Ascending aorta (tissue), 2 donors: ENCODE measurements around the gene FHIP1A. TPM values are rescaled to one million over a fixed set of nuclear protein-coding genes. Genes with fewer than 3 reads are reported as not detected.

Experiments used
- DNase-seq, 2 donors: peaks; one replicate each; pipeline ENCODE4 v3.0.0-alpha.2; 2019; ENCODE audit warnings: low spot score in 2 of 2
- H3K27ac ChIP-seq, 2 donors: fragments of 200-600 bp; sonication (generic); one replicate each; pipeline ENCODE4 v1.5.1; 2016 to 2017; ENCODE audit warnings: mild to moderate bottlenecking in 1 of 2
- H3K27me3 ChIP-seq: fragments of 200-600 bp; sonication (generic); one replicate; pipeline ENCODE4 v1.5.1; 2017
- H3K36me3 ChIP-seq, 2 donors: fragments of 200-600 bp; sonication (generic); one replicate each; pipeline ENCODE4 v1.5.1; 2016
- H3K4me1 ChIP-seq, 2 donors: fragments of 200-600 bp; sonication (generic); one replicate each; pipeline ENCODE4 v1.5.1; 2016 to 2017; ENCODE audit warnings: mild to moderate bottlenecking in 1 of 2
- H3K4me3 ChIP-seq, 2 donors: fragments of 200-600 bp; sonication (generic); one replicate each; pipeline ENCODE4 v1.5.1; 2016 to 2017; ENCODE audit warnings: mild to moderate bottlenecking in 1 of 2
- H3K9me3 ChIP-seq, 2 donors: fragments of 200-600 bp; sonication (generic); one replicate each; pipeline ENCODE4 v1.5.1; 2016
- CTCF ChIP-seq, 3 experiments: fragments of 200-600 bp in 2 of 3; fragments of 450-650 bp in 1 of 3; sonication (generic) in 2 of 3; IDR thresholded peaks; one replicate each; pipeline ENCODE4 v1.5.1; 2016 to 2019; ENCODE audit warnings: antibody characterized with exemption in 3 of 3, mild to moderate bottlenecking in 1 of 3, moderate library complexity in 1 of 3
- intact Hi-C: fragments of 100-400 bp; cut with DNase I; formaldehyde crosslinking; loops from one replicate; pipeline ENCODE4 v1.15.1; 2023
- total RNA-seq: library from RNA; depleted of rRNA; stranded (reverse); fragments of >200 nt; gene quantifications from one replicate; pipeline ENCODE4 v1.1.0, GENCODE V29; 2016

Gene FHIP1A
- total RNA-seq, 1 donor from 2014 or later, result not detected

- H3K27ac ChIP-seq, result no peak overlapping the region
These were observed 21.1 kb downstream of the FHIP1A start for GRCh38 chr4:151429957-151430570.

DNA sequence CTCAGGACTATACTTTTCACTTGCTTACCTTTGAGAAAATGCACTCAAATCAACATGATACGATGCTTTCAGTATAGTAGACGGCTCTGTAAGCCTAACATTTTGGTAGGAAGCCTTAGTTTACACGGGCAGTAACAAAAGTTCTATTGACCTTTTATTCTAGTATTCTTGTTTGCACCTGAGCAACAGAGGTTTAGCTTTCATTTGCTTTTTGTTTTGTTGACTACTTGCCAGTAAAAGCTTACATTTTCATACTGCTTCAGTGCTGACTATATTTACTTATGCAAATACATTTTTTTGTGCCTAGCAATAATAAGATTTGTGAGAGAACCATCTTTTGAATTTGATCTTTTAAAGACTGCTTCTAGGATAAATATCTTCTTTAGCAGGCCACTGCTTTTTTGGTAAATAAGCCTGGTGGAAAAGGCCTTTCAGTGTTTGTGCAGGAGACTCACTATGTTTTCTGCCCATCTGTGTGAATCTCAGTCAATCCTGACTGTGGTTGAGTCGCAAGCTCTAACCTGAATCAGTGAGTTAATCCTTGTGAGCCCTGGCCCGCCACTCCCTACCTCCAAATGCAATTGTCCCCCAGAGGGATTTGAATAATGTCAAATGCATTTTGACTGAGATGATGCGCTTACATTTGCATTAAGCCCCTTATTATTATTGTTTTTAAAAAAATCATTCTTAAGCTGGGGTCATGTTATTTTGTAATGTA lies 21.9 kb downstream of the FHIP1A start:
- DNase-seq, result no peak
- Histone ChIP-seq H3K4me1 (no peaks in the 10 kb centered on the region), H3K27me3 (no peaks in the 10 kb centered on the region), H3K4me3 (no peak overlapping the region), H3K9me3 (no peaks in the 10 kb centered on the region), H3K27ac (no peak overlapping the region), H3K36me3 (no peaks in the 10 kb centered on the region)
- no peak for TF ChIP-seq CTCF (IDR thresholded peaks at IDR 0.05)
- intact Hi-C loops, result no loop called here

More at GRCh38 chr4:151429957-151430570, 21.1 kb downstream of the FHIP1A start:
- Histone ChIP-seq H3K4me3 (no peak overlapping the region), H3K4me1 (no peaks in the 10 kb centered on the region), H3K9me3 (no peaks in the 10 kb centered on the region), H3K27me3 (no peaks in the 10 kb centered on the region), H3K36me3 (no peaks in the 10 kb centered on the region)
- intact Hi-C loops, result no loop called here
- DNase-seq, result no peak
- TF ChIP-seq CTCF (IDR thresholded peaks at IDR 0.05), result no peak

DNA sequence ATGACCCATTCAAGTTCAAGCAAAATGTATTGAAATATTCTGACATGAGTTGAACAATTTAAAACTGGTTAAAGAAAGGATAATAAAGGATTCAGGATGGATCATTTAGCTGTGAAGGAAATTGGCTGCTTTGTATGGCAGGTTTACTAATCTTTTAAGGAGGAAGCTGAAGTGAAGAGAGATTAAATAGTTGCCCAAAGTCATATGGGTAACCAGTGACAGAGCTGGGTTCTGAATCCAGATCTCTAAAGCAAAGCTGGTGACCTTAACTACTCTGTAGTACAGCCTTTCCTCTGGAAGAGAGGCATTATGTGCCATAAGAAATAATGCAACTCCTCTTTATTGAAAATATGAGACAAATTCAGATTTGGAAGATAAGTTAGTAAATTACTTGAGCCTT lies 22.8 kb downstream of the FHIP1A start:
- TF ChIP-seq CTCF (IDR thresholded peaks at IDR 0.05), result no peak
- Histone ChIP-seq H3K27ac (no peak overlapping the region), H3K36me3 (no peaks in the 10 kb centered on the region), H3K27me3 (no peaks in the 10 kb centered on the region), H3K4me1 (no peaks in the 10 kb centered on the region), H3K4me3 (no peak overlapping the region), H3K9me3 (no peaks in the 10 kb centered on the region)
- intact Hi-C loops, result no loop called here
- no peak for DNase-seq

GRCh38 chr4:151432654-151433053 lies 23.7 kb downstream of the FHIP1A start:
- intact Hi-C loops, result no loop called here
- Histone ChIP-seq H3K27me3 (no peaks in the 10 kb centered on the region), H3K27ac (no peak overlapping the region), H3K9me3 (no peaks in the 10 kb centered on the region), H3K36me3 (no peaks in the 10 kb centered on the region), H3K4me3 (no peak overlapping the region), H3K4me1 (no peaks in the 10 kb centered on the region)
- TF ChIP-seq CTCF (IDR thresholded peaks at IDR 0.05), result no peak
- DNase-seq, result no peak

DNA sequence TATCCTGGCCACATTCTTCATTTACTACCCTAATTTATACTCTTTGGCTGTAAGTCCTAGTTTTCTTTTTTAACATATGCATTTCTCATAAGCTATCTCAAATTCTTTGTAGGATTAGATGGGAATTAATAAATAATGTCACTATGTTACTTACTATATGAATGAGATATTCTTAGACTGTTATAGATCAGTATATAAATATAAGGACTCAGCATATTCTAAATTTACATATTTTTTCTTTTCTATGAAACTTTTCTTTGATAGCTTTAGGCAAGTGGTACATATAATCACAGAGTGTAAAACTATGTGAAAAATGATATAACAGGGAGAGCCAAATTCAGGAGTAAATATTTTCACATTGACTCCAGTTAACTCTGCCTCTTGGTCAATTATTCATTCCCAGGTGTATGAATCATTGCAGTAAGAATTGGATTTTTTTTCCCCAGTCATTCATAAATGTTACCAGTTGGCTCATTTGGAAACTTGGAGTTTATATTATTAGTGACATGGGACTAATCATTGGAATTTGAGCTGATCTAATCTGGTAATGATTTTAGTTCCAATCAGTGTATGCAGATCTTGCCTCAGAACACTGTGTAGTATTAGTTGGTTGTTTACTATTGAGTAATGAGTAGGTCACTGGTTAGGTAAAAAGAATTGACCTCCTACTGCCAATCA lies 25.3 kb downstream of the FHIP1A start:
- intact Hi-C loops, result no loop called here
- no peak overlapping the region for H3K4me3 ChIP-seq
- no peak overlapping the region for H3K27ac ChIP-seq
- H3K4me1 ChIP-seq, result no peaks in the 10 kb centered on the region
- H3K27me3 ChIP-seq, result no peaks in the 10 kb centered on the region
- H3K36me3 ChIP-seq, result no peaks in the 10 kb centered on the region
- TF ChIP-seq CTCF (IDR thresholded peaks at IDR 0.05), result no peak
- no peak for DNase-seq
- no peaks in the 10 kb centered on the region for H3K9me3 ChIP-seq
